Activated CD8-positive, alpha-beta memory T cell treated with anti-CD3 and anti-CD28 coated beads for 4 hours (primary cell): ENCODE measurements around the gene SLC6A11.

Experiments
- DNase-seq, 2 donors: peaks; one replicate each; pipeline ENCODE4 v3.0.0-alpha.2; 2020; ENCODE audit warnings: low read depth in 2 of 2

The SLC6A11 gene

DNA sequence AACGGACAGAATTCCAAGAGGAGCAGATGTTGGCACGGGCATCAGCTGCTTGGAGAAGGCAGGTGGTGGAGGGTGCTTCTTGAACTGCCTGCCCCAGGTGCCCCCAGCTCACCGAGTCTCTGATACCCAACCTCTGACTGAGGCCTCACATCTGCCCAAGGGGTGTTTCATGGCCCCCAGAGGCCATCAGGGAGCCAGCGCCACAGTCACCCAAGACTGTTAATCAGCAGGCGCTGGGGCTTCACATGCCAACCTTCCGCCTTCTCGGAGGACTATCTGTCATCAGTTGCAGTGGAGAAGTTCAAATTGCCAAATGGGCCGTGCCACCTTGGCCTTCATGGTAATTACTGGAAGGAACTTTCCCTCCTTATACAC lies 114.6 kb downstream of the SLC6A11 start:
- DNase-seq: no peak

DNA sequence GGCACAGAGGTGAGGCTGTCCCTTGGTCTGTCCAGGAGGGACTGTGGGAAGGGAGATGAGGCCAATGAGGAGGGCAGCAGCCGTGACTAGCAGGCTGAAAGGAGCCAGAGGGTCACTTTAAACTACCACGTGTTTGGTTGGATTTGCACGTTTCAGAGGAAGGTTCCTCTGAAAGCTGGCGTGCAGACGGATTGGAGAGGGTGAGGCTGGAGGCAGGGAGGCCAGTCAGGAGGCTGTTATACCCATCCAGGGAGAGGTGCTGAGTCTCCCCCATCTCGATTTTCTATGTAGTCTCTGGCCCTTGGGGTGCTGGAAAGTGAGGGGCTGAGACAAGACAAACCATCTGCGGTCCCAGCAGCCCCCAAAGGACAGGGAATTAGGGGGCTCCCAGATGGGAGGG lies 116.6 kb downstream of the SLC6A11 start:
- DNase-seq: no peak

DNA sequence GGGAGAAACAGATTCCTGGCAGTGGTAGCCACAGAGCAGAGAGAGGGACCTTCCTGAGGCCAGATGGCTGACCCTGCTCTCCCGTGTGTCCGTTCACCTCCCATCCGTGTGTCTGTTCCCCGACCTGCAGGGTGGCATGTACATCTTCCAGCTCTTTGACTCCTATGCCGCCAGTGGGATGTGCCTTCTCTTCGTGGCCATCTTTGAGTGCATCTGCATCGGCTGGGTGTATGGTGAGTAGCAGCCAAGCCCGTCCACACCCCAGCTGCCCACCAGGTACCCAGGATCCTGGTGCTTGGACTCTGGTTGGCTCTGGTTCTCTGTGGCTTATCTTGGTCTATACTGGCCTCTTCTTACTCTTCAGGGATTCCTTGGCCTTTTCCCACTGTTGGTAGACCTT lies 117.0 kb downstream of the SLC6A11 start:
- DNase-seq: no peak

DNA sequence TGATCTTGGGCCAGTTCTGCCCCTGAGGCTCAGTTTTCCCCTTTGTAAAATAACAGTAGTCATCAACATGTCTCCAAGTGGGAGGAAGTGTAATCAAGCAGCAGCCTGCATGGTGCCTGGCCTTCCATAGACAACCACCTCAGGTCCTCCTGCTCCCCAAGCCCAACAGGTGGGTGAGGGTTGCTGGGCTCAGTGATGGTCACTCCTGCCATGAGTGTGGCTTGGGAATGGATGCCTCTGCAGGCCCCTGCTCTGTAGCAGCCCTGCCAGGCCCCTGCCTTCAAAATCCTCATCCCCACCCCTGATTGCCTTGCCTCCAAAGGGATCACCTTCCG lies 117.4 kb downstream of the SLC6A11 start:
- DNase-seq: no peak

DNA sequence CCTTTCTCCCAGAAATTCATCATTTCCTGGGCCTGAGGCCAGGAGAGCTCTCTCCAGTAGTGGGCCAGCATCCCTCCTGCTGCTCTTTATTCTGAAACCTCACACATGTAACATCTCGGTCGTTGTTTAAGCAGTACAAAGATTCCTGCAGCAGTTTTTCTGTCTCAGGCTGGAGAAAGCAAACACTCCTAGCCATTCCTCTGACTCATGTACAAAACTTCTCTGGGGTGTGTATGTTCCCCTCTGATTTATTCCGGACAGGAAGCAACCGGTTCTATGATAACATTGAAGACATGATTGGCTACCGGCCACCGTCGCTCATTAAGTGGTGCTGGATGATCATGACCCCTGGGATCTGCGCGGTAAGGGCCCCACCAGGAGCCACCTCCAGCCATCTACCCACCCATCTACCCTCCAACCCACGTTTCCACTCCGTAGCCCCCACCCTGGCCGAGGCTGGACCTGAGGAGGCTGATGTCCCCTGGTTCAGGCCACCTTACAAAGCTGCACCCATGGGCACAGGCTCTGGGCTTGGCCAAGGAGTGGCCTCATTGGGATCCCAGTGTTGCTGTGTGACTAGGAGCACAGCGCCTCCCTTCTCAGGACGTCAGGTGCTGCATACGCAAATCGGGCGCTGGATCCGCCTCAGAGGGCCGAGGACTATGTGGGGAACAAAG lies 117.9 kb downstream of the SLC6A11 start:
- DNase-seq: no peak

DNA sequence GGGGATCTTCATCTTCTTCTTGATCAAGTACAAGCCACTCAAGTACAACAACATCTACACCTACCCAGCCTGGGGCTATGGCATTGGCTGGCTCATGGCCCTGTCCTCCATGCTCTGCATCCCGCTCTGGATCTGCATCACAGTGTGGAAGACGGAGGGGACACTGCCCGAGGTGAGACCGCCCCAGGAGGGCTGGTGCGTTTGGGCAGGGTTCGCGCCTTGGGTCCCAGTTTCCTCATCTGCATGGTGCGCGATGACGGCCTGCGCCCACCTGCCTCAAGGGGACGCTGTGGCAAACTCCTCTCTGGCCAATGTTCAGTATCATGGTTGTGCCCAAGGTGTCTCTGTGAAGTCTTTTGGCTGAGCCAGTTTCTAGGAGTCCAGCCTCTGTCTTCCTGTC lies 119.0 kb downstream of the SLC6A11 start:
- no peak for DNase-seq

DNA sequence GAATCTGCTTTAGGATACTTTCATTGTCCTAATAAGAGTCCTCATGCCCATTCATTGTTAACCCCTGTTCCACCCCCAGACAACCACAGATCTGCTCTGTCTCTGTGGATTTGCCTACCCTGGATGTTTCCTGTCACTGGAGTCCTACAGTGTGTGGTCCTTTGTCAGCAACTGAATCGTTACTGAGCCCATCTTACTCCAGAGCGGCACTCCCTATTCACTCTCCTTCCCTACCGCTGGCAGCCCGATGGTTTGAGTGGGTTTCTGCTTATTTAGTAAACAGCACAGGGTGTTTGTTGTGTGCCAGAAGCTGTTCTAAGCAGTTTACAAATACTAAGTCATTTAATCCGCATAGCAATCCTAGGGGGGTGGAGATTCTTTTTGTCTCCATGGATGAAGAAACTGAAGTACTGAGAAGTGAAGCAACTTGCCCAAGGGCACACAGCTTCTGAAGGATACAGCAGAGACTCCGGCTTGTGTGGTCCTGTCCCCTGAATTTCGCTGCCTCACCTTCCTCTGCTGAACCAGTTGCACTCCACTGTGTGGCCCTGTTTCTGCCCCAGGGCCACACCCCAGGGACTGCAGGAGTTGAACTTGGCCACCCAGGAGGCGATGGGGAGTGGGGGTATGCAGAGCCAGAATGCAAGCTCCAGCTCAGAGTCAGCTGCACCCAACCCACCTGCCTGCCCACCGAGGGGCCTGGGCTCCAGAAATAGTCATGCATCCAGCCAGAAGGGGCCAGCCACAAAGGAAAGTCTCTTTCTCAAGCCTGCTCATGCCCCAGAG lies 120.0 kb downstream of the SLC6A11 start:
- no peak for DNase-seq

DNA sequence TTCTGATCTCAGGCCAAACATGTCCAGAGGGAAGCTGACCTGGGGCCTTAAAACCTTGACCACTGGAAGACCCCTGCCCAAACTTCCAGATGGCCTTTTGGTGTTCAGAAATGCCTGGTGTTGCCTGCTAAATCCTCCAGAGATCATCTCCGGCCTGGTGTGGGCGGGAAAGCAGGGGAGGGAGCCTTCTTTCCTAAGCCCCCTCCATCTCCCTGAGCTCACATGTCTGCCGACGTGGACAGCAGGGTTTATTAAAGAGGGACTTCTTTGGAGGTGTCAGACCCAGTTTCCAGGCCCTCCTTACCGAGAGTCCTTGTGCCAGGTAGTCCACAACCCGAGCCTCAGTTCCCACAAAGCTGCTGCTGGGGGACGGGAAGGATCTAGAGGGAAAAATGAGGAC lies 120.7 kb downstream of the SLC6A11 start:
- DNase-seq: no peak

DNA sequence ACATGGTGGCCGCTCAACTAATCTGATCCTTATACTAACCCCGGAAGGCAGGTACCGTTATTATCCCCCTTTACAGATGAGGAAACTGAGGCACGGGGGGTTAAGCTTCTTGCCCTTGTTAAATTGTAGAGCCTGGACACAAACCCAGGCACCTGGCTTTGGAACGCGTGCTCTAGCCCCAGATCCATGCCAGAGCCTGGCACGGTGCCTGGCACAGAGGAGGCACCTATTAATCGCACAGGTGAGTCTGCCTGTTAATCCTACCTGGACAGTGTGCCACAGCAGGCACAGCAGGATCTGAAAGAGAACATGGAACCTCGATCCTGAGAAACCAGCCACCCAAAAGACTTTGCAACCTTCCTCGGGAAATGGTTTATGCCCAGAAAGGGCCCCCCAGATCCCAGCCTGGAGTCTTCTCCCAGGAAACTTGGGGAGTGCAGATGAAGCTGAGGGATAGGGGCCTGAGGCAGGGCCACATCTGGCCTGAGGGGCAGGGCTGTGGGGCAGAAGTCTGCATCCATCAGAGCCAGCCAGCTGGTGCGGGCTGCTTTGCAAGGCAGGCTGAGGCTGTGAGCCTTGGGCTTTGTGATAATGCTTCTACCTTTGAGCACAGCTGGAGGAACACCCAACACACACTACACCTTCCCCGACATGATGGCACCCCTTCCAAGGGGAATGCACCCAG lies 121.3 kb downstream of the SLC6A11 start:
- DNase-seq: no peak

DNA sequence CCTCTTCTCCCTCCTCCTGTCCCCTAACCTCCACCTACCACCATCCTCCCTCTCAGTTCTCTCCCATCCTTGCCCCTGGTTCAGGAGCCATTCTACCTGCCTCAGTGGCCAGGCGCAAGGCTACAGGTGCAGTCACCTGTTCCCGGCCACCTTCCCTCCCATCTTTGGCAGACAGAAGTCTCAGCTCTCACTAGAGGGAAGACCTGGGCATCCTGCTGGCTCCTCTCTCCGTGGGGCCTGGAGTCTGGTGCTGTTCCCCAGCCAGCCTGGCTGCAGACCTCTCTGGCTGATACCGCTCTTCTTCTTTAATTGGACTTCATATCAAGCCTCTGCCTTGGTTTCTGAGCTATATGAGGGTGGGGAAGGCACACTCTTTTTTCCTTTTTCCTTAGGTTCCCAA lies 123.5 kb downstream of the SLC6A11 start:
- DNase-seq: no peak

DNA sequence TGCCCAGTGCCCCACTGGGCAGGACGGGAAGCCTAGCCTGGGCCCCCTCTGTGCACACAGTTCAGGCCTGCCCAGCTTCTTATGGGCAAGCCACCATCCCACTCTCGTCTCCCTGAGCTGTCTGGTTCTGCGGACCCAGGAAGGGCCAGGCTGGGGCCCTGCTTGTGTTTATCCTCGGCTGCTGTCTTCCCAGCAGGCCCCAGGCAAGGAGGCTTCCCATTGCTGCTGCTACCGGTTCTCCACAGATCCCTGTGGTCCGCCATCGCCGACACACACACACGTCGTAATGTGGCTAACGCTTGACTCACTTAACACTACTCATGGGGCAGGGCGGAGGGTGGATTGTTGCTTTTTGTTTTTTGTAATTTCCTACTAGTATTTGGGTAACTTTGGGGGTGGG lies 124.1 kb downstream of the SLC6A11 start:
- DNase-seq: no peak

DNA sequence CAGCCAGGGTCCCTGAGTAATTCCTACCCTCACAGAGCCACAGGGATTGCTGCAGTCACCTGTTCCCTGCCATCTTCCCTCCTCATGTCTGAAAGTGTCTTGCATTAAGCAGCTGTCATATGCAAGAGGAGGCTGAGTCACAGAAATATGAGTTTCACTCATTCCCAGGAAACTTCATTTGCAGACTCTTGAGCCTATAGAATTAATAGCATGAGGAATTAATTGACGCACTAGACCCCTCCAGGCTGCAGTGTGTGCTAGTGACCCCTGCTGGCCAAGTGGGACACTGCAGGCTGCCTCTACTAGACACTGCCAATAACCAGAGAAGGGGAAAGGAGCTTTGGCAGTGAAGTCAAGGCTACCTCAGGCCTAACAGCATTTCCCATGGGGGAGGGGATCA lies 125.9 kb downstream of the SLC6A11 start:
- DNase-seq: no peak

DNA sequence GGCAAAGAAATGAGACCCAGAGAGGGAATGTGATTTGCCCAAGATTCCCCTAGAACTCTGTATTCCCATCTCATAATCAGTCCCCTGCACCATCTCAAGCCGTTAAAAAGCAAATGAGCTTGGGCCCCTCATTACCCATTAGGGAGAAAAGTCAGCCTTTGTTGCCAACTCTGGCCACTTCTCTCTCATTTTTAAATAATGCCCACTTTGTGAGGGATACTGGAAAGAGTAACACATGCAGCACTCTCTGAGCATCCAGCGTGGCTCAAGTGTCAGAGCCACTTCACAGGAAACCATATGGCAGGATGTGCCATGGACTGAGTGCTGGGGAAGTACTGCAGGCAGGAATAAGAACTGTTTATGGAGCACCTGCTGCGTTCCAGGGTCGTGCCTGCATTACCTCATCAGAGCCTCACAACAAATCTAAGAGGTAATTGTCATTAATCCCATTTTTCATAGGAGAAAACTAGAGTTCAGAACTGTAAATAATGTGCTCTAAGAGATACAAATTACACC lies 126.7 kb downstream of the SLC6A11 start:
- DNase-seq: no peak

DNA sequence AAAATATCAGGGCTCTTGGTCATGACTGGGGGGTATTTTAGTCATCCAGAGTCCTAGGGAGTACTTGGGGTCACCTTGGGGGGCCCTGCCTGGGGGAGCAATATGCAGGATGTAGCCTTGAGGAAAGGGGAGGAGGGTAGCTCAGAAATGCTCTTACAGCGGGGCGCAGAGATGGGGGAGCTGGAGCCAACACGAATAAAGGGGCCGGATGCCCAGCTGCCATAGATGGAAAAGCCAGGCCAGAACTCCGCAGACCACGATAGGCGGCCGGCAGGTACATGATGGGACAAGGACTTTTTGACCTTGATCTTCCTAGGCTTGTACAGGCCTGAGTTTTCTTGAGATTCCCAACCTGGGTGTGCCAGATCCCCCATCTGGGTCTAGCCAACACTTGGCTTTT lies 128.8 kb downstream of the SLC6A11 start:
- no peak for DNase-seq

DNA sequence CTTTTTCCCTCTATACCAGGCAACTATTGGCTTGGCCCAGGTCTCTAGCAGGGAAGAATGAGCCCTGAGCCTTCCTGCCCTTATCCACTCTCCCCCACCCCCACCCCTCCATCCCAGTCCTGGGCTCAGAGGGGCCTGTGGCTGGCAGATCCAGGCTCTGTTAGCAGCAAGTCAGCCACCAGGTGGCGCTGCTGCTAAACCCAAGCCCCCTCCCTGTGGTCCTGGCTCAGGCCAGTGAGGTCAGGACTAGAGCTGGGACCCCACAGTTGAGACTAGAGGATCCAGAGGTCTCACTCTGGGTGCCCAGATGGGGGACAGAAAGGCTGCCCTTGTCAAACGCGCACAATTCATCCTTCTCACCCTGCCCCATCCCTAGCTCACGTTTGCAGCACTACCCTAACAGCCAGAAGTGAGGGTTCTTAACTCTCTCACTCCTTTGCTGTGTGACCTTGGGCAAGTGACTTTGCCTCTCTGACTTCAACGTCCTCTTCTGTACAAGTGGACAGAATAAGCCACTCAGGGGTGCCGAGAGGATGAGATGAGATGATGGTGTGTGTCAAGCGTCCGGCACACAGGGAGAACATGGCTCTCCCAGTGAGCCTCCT lies 129.8 kb downstream of the SLC6A11 start:
- peak in 1 of 2 donors; percentile 8 for DNase-seq

DNA sequence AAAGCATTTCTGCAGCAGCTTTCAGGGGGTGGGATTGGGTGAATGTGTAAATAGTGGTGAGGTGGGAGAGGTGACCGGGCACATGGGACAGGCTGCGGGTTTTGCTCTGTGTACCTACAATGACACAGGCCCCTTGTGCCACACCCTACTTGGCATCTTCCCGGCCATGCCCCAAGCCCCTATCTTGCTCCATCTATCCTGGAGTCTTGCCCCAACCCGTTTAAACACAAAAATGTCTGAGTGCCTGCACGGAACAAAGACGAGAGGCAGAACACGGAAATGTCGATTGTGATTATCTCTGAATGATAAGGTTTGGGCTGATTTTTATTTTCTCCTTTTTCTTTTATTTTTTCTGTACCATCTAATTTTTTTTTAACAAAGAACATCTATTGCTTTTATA lies 130.5 kb downstream of the SLC6A11 start:
- no peak for DNase-seq

DNA sequence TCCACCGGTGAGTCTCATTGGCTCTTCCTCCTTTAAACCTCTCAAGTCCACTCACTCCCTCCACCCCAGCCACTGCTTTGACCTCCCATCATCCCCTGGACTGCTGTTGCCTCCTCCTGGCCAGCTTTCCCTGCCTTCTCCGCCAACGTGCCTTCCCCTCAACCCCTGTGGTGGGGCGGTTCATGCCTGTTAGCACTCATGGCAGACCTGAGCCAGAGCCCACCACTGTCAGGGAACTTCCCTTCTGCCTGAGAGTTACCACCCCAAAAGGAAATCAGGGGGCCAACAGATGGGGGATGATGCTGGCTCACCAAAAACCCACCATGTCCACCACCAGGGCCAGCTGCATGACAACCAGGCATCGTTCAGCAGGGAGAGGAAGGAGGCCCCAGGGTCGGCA lies 132.3 kb downstream of the SLC6A11 start:
- DNase-seq: no peak

DNA sequence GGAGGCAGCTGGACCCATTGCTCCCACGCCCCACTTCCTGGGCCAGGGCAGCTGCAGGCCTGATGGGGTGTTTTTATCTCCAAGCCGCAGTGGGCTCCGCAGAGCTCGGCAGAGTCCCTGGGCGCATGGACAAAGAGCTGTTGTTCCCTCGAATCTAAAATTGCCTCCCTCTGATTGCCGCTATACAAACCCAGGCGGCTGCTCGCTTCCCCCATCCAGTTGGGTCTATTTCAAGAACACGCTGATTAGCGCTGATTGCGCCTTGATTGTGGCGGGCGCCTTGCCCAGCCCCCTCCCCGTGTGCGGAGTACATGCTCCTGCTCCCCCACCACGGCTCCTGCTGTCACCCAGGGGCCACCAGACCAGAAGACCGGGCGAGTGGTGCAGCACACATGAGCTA lies 133.2 kb downstream of the SLC6A11 start:
- no peak for DNase-seq

DNA sequence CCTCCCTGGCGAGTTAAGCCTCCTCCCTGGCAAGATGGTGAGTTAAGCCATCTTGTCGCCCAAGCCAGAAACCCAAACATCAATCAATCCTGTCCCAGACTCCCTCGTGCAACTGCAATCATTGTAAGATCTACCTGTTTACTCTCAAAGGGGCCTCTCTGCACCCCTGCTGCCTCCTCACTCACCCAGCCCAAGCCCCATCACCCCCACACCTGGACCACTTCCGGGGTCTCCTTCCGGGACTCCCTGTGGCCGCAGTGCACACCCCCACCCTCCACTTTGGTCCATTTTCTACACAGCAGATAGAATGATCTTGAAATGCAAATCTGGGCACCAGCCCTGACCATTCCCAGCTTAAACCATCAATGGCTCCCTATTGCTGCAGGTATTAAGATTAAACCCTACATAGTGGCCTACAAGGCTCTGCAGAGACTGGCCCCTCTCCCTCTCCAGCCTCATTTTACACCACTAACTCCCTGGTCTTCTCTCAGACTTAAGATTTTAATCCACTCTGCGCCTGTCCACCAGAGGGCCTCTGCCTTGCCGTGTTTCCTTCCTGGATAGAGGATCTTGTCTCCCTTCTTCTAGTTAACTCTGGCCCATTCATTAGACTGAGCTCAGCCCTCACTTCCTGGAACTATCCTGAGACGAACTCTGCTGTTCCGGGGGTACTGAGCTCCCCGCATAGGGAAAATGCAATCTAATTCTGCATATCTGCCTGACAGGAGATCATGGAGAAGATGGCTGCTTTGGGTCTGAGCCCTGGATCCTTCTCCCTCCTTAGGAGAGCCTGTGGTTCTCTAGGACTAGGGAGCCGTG lies 134.7 kb downstream of the SLC6A11 start:
- no peak for DNase-seq

DNA sequence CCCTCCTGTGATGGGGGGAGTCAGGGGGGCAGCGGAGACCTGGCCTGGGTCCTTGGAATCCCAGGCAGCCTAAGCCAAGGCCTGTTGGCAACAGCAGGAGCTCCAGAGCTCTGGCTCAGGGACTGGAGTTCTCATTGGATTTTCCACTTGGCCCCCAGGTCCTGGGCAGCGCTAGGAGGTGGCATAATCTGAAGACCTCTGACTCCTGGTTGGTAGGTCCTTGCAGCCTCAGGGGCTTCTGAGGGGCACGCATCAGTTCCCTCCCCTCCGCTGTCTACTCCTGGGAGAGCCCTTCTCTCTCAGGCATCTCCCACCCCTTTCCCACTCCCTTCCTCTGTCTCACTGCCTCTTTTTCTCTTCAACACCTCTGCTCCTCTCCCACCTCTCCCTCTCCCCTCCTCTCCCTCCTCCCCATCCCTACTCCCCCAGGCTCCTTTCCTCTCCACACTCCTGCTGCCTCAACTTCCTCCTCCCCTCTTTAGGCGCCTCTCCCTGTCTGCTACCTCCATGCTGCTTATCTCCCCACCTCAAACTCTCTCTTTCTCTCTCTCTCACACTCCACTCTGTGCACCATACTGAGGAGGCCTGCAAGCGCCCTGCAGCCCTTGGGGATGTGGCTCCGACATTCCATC lies 135.4 kb downstream of the SLC6A11 start:
- no peak for DNase-seq

DNA sequence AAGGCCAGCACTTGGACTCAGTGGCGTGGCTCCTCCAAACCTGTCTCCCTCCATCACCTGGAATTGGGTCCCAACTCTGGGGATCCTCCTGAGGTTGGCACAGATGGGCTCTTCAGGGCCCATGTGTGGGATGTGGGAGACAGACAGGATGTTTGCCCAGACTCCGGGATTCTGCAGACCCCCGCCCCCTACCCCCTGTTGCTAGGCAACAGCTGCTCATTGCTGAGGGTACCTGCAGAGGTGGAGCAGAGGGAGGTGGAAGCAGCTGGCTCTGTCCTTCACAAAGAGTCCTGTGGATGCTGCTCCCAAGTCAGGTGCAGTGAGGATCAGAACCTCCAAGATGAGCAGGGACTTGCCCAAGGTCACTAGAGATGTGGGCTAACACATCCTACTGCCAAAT lies 136.5 kb downstream of the SLC6A11 start:
- DNase-seq: no peak
